IMR-90 (cell line): ENCODE measurements around the gene COL12A1. TPM values are rescaled to one million over a fixed set of nuclear protein-coding genes. Genes with fewer than 3 reads are reported as not detected.

Experiments used
- ATAC-seq: fragments of 200-7000 bp; cut with Tn5 transposase; 2 replicates; pipeline ENCODE4 v1.9.1; 2020; ENCODE audit warnings: low read depth, mild to moderate bottlenecking, moderate library complexity
- BruUV-seq: library from RNA; stranded (reverse); fragments of 400-500 nt; replicated peaks from 2 replicates; lab custom pipeline; 2021; lab: Mats Ljungman, UMichigan
- CTCF ChIA-PET: fragments of 300-600 bp; formaldehyde crosslinking; extraction: SDS; loops from one replicate; lab custom pipeline; 2021; ENCODE audit warnings: antibody characterized with exemption; lab: Yijun Ruan, JAX
- POLR2A ChIA-PET: fragments of 300-600 bp; sonication (Branson Sonifier 250); formaldehyde crosslinking; loops from one replicate; lab custom pipeline; 2022; ENCODE audit warnings: antibody characterized with exemption; ENCODE audit not compliant: unreplicated experiment; lab: Charles Lee
- DNase-seq: peaks from one replicate; pipeline ENCODE4 v3.0.0; 2013
- H2AFZ ChIP-seq: replicated peaks from 2 replicates; pipeline ENCODE3; 2013; ENCODE audit warnings: low read length, mild to moderate bottlenecking; ENCODE audit not compliant: poor library complexity
- H2AK5ac ChIP-seq: 2 replicates; pipeline ENCODE4 v1.6.1; 2013; ENCODE audit warnings: low read depth, low read length, inconsistent platforms
- H2AK9ac ChIP-seq: replicated peaks from 2 replicates; pipeline ENCODE3; 2013; ENCODE audit warnings: mild to moderate bottlenecking, low read depth, low read length, moderate library complexity; ENCODE audit not compliant: poor library complexity
- H2BK120ac ChIP-seq: 2 replicates; pipeline ENCODE4 v1.6.1; 2013; ENCODE audit warnings: low read depth, low read length, inconsistent platforms
- H2BK15ac ChIP-seq: 3 replicates; pipeline ENCODE4 v1.6.1; 2013; ENCODE audit warnings: low read depth, low read length, inconsistent platforms
- H2BK20ac ChIP-seq: 2 replicates; pipeline ENCODE4 v1.6.1; 2013; ENCODE audit warnings: low read depth, mild to moderate bottlenecking, inconsistent platforms, low read length, moderate library complexity
- H2BK5ac ChIP-seq: 2 replicates; pipeline ENCODE4 v1.6.1; 2013; ENCODE audit warnings: mild to moderate bottlenecking, low read depth, low read length, inconsistent platforms; ENCODE audit not compliant: poor library complexity, severe bottlenecking
- H3K14ac ChIP-seq: replicated peaks from 2 replicates; pipeline ENCODE4 v1.6.1; 2013; ENCODE audit warnings: low read depth, low read length, inconsistent platforms
- H3K18ac ChIP-seq: 2 replicates; pipeline ENCODE4 v1.6.1; 2013; ENCODE audit warnings: low read depth, low read length, control low read depth
- H3K23ac ChIP-seq: 2 replicates; pipeline ENCODE4 v1.6.1; 2013; ENCODE audit warnings: low read depth, low read length, inconsistent platforms
- H3K27ac ChIP-seq: 2 replicates; pipeline ENCODE4 v1.5.1; 2013; ENCODE audit warnings: mild to moderate bottlenecking, control low read depth, low read length; ENCODE audit not compliant: insufficient read depth
- H3K27me3 ChIP-seq: 2 replicates; pipeline ENCODE4 v1.6.1; 2013; ENCODE audit warnings: low read length; ENCODE audit not compliant: control insufficient read depth, insufficient read depth
- H3K36me3 ChIP-seq: 2 replicates; pipeline ENCODE4 v1.6.1; 2013; ENCODE audit warnings: low read length, mixed read lengths; ENCODE audit not compliant: control insufficient read depth, insufficient read depth
- H3K4ac ChIP-seq: 2 replicates; pipeline ENCODE4 v1.6.1; 2013; ENCODE audit warnings: low read depth, low read length, inconsistent platforms
- H3K4me1 ChIP-seq: 2 replicates; pipeline ENCODE4 v1.6.1; 2013; ENCODE audit warnings: low read length, mixed read lengths; ENCODE audit not compliant: control insufficient read depth, insufficient read depth
- H3K4me2 ChIP-seq: 2 replicates; pipeline ENCODE4 v1.6.1; 2013; ENCODE audit warnings: low read depth, mild to moderate bottlenecking, control low read depth, low read length, moderate library complexity
- H3K4me3 ChIP-seq: 2 replicates; pipeline ENCODE4 v1.5.1; 2013; ENCODE audit warnings: low read depth, mild to moderate bottlenecking, control low read depth, low read length, moderate library complexity; ENCODE audit not compliant: insufficient read depth
- H3K56ac ChIP-seq: 2 replicates; pipeline ENCODE4 v1.6.1; 2013; ENCODE audit warnings: low read length, inconsistent platforms; ENCODE audit not compliant: insufficient read depth; ENCODE audit errors: extremely low read depth
- H3K79me1 ChIP-seq, 2 experiments: 2 replicates each; pipeline ENCODE4 v1.6.1; 2013; ENCODE audit warnings: low read length in 2 of 2, inconsistent platforms in 1 of 2, low read depth in 1 of 2
- H3K9ac ChIP-seq: 2 replicates; pipeline ENCODE4 v1.6.1; 2013; ENCODE audit warnings: low read depth, low read length, control low read depth
- H3K9me1 ChIP-seq: 2 replicates; pipeline ENCODE4 v1.6.1; 2013; ENCODE audit warnings: low read length, inconsistent platforms; ENCODE audit not compliant: insufficient read depth
- H3K9me3 ChIP-seq: 2 replicates; pipeline ENCODE4 v1.6.1; 2013; ENCODE audit warnings: low read length; ENCODE audit not compliant: control insufficient read depth, insufficient read depth
- H4K20me1 ChIP-seq: 2 replicates; pipeline ENCODE4 v1.6.1; 2013; ENCODE audit warnings: low read length, inconsistent platforms; ENCODE audit not compliant: insufficient read depth
- H4K5ac ChIP-seq: 2 replicates; pipeline ENCODE4 v1.6.1; 2013; ENCODE audit warnings: mild to moderate bottlenecking, low read depth, low read length, control low read depth
- H4K8ac ChIP-seq, 2 experiments: 2 replicates each; pipeline ENCODE4 v1.6.1; 2013; ENCODE audit warnings: low read depth in 2 of 2, low read length in 2 of 2, control low read depth in 1 of 2, inconsistent platforms in 1 of 2
- H4K91ac ChIP-seq: 2 replicates; pipeline ENCODE4 v1.6.1; 2013; ENCODE audit warnings: low read depth, low read length, inconsistent platforms; ENCODE audit not compliant: insufficient read depth
- BHLHE40 ChIP-seq: fragments of 150-350 bp; IDR thresholded peaks from 2 replicates; pipeline ENCODE4 v1.6.1; 2016; ENCODE audit warnings: mild to moderate bottlenecking, low read depth, low read length
- CEBPB ChIP-seq: IDR thresholded peaks from 2 replicates; pipeline ENCODE4 v1.6.1; 2012; ENCODE audit warnings: low read depth, low read length, improper control_type of control experiment
- FOS ChIP-seq: fragments of 150-350 bp; IDR thresholded peaks from 2 replicates; pipeline ENCODE4 v1.6.1; 2016; ENCODE audit warnings: low read depth, low read length
- MAFK ChIP-seq: IDR thresholded peaks from 2 replicates; pipeline ENCODE4 v1.6.1; 2012; ENCODE audit warnings: low read depth, low read length, improper control_type of control experiment
- MAZ ChIP-seq: IDR thresholded peaks from 2 replicates; pipeline ENCODE4 v1.6.1; 2012; ENCODE audit warnings: low read depth, mild to moderate bottlenecking, low read length, improper control_type of control experiment, moderate library complexity, borderline replicate concordance
- MXI1 ChIP-seq: IDR thresholded peaks from 2 replicates; pipeline ENCODE4 v1.6.1; 2012; ENCODE audit warnings: low read depth, mild to moderate bottlenecking, low read length, moderate library complexity, borderline replicate concordance
- NFE2L2 ChIP-seq: fragments of 150-350 bp; IDR thresholded peaks from 2 replicates; pipeline ENCODE4 v1.6.1; 2016; ENCODE audit warnings: low read depth, mild to moderate bottlenecking, low read length
- POLR2A ChIP-seq: IDR thresholded peaks from 2 replicates; pipeline ENCODE4 v1.6.1; 2012; ENCODE audit warnings: mild to moderate bottlenecking, low read depth, low read length
- RAD21 ChIP-seq: IDR thresholded peaks from 2 replicates; pipeline ENCODE4 v1.6.1; 2012; ENCODE audit warnings: low read length, improper control_type of control experiment
- RFX5 ChIP-seq: IDR thresholded peaks from 2 replicates; pipeline ENCODE4 v1.8.0; 2012; ENCODE audit warnings: low read depth, mild to moderate bottlenecking, low read length, moderate library complexity
- SMC3 ChIP-seq: fragments of 150-350 bp; IDR thresholded peaks from 2 replicates; pipeline ENCODE4 v1.6.1; 2016; ENCODE audit warnings: low read depth, mild to moderate bottlenecking, antibody characterized with exemption, low read length, moderate library complexity
- dilution Hi-C: fragments of 300-500 bp; cut with HindIII; formaldehyde crosslinking; loops from one replicate; pipeline ENCODE4 v1.14.3; 2018; ENCODE audit warnings: low sequenced_read_pairs; ENCODE audit not compliant: unreplicated experiment
- in situ Hi-C: fragments of 300-500 bp; cut with MboI; formaldehyde crosslinking; loops from 3 replicates; pipeline ENCODE4 v1.14.3; 2019; ENCODE audit warnings: low sequenced_read_pairs, inconsistent platforms, mixed read lengths
- intact Hi-C: fragments of 100-400 bp; cut with micrococcal nuclease; formaldehyde crosslinking; loops from 2 replicates; pipeline ENCODE4 v1.10.0; 2022
- polyA plus RNA-seq, 3 experiments: library from polyadenylated mRNA; depleted of rRNA; stranded (reverse); fragments of >200 nt; gene quantifications; 2 replicates each; pipeline ENCODE4 v1.2.3, GENCODE V29; 2012; ENCODE audit warnings: low replicate concordance in 1 of 3
- total RNA-seq: library from RNA; depleted of rRNA; stranded (reverse); fragments of >200 nt; gene quantifications from 2 replicates; pipeline ENCODE4 v1.2.3, GENCODE V29; 2012
- TF ChIP-seq, protein P1 (sequence below): conservative IDR thresholded peaks from 2 replicates; pipeline ENCODE4 v1.5.1; 2012; ENCODE audit warnings: mild to moderate bottlenecking, low read depth, low read length, improper control_type of control experiment
- TF ChIP-seq, protein P2 (sequence below): fragments of 150-350 bp; IDR thresholded peaks from 2 replicates; pipeline ENCODE4 v1.6.1; 2016; ENCODE audit warnings: low read depth, mild to moderate bottlenecking, low read length, moderate library complexity, borderline replicate concordance

Gene COL12A1
- total and polyA plus RNA-seq, 2 of the 4 experiments (the other 2 are of a cell fraction): 350 to 452 TPM

DNA sequence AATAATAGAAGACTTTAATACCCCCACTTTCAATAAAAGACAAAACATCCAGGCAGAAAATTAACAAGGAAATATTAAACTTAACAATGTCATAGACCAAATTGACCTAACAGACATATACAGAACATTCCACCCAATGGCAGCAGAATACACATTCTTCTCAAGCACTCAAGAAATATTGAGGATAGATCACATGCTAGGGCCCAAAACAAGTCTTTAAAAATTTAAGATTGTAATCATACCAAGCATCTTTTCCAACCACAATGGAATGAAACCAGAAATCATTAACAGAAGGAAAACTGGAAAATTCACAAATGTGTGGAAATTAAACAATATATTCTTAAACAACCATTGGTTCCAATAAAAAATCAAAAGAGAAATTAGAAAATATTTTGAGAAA, 161.0 kb downstream of the COL12A1 start:
- no peak overlapping the region for H4K91ac ChIP-seq
- H3K27me3 ChIP-seq: no peaks in the 10 kb centered on the region
- H3K4ac ChIP-seq: no peak overlapping the region
- no peak overlapping the region for H2AK5ac ChIP-seq
- no peak overlapping the region for H3K9ac ChIP-seq
- no peak overlapping the region for H2BK15ac ChIP-seq
- no peak overlapping the region for H3K27ac ChIP-seq
- no peak overlapping the region for H3K56ac ChIP-seq
- H3K4me1 ChIP-seq: no peaks in the 10 kb centered on the region
- H3K79me1 ChIP-seq: no peaks in the 10 kb centered on the region
- H4K20me1 ChIP-seq: no peaks in the 10 kb centered on the region
- ATAC-seq (peak; percentile 32; the same call in 1 of the 2 replicates), DNase-seq (no peak)
- TF ChIP-seq MAZ (no peak), CEBPB (no peak), RFX5 (no peak), FOS (no peak), POLR2A (no peak), NFE2L2 (no peak), RAD21 (no peak), SMC3 (no peak), BHLHE40 (no peak), MAFK (no peak), MXI1 (no peak)
- TF ChIP-seq, protein P1, sequence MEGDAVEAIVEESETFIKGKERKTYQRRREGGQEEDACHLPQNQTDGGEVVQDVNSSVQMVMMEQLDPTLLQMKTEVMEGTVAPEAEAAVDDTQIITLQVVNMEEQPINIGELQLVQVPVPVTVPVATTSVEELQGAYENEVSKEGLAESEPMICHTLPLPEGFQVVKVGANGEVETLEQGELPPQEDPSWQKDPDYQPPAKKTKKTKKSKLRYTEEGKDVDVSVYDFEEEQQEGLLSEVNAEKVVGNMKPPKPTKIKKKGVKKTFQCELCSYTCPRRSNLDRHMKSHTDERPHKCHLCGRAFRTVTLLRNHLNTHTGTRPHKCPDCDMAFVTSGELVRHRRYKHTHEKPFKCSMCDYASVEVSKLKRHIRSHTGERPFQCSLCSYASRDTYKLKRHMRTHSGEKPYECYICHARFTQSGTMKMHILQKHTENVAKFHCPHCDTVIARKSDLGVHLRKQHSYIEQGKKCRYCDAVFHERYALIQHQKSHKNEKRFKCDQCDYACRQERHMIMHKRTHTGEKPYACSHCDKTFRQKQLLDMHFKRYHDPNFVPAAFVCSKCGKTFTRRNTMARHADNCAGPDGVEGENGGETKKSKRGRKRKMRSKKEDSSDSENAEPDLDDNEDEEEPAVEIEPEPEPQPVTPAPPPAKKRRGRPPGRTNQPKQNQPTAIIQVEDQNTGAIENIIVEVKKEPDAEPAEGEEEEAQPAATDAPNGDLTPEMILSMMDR: no peak
- TF ChIP-seq, protein P2, sequence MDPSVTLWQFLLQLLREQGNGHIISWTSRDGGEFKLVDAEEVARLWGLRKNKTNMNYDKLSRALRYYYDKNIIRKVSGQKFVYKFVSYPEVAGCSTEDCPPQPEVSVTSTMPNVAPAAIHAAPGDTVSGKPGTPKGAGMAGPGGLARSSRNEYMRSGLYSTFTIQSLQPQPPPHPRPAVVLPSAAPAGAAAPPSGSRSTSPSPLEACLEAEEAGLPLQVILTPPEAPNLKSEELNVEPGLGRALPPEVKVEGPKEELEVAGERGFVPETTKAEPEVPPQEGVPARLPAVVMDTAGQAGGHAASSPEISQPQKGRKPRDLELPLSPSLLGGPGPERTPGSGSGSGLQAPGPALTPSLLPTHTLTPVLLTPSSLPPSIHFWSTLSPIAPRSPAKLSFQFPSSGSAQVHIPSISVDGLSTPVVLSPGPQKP: no peak
- peaks cover 4% of the 10 kb centered on the region for H3K9me3 ChIP-seq
- CTCF ChIA-PET: no interaction called here
- dilution Hi-C loops (no loop called here), intact Hi-C loops (no loop called here), in situ Hi-C loops (no loop called here)
- BruUV-seq: no TSS peak
- no peak overlapping the region for H2BK120ac ChIP-seq
- no peak overlapping the region for H3K18ac ChIP-seq
- H3K36me3 ChIP-seq: no peaks in the 10 kb centered on the region
- no peak overlapping the region for H2AFZ ChIP-seq
- no peak overlapping the region for H2BK20ac ChIP-seq
- H4K8ac ChIP-seq: no peak overlapping the region
- POLR2A ChIA-PET: interaction anchor here (0.6 kb wide), 1 partner anchor 181 kb away, joined by 3 read pairs; no protein-coding TSS in a partner anchor
- H3K23ac ChIP-seq: no peak overlapping the region
- no peak overlapping the region for H2BK5ac ChIP-seq
- no peak overlapping the region for H3K14ac ChIP-seq
- H2AK9ac ChIP-seq: no peak overlapping the region
- H3K4me2 ChIP-seq: no peak overlapping the region
- no peak overlapping the region for H3K4me3 ChIP-seq
- no peak overlapping the region for H4K5ac ChIP-seq
- H3K9me1 ChIP-seq: no peaks in the 10 kb centered on the region
